Activated CD4-positive, CD25-positive, alpha-beta regulatory T cell treated with anti-CD3 and anti-CD28 coated beads, Interleukin-2, amount 50 U/mL, for 72 hours (primary cell): ENCODE data around the gene C18orf63.
"Not testable (repeated sequence)": the region's sequence is repeated elsewhere in the genome, so short reads cannot be mapped to it uniquely, and the experiment has no call there.

ENCODE experiments used
- DNase-seq: peaks from one replicate; pipeline ENCODE4 v3.0.0; 2021

C18orf63 gene

DNA sequence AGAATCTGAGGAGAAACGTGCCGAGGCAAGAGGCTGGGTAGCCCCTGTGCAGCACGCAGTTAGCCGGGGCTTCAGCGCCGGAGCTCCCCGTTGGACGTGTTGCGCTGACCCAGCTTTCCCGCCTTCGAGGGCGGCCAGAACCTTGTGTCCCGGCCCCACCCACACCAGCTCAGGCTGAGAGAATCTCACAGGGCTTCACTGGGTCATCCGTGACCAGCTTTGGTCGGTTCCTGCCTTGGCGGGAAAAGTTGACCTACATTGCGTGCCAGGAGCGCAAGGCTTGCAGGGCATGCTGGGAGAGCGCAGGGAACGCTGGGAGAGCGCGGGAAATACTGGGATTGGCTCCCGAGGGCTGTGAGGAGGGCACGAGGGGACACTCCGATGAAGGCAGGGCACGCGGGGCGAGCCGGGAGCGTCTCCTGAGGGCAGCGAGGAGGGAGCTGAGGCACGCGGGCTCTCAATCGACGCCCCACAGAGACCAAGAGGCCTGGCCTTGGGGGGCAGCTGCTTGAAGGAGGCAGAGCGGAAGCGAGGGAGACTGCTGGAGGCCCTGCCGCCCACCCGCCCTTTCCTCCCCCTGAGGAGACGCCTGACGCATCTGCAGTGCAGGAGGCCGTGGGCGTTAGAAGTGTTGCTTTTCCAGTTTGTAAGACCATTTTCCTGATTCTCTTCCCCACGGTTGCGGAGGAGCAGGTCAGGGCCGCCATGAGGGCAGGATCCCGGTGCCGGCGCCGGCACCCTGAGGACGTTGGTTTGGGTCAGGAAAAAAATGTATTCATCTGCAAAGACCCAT is at the start of gene C18orf63:
Gene C18orf63, plus strand, starts transcription at position 376 of the 793 bp plus-strand sequence. CDS start 2,027 bp downstream, outside the sequence.
- DNase-seq, result no peak

DNA sequence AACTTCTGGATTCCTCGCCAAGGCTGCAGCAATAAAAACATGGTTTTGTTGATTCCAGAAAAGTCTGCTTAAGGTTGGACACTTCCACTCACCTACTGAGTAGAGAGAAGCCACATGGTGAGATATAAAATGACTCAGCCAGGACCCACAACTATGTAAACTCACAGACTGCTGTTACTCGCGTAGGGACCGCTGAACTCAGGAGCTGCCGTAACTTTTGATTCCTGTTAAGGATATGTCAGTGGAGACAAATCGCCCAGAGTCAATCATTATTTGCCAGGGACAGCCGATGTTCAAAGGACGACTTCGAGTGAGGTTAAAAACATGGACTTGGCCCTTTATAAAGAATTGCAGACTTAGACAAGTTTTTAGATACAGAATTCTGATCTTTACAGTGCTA is 49.5 kb upstream of the C18orf63 start:
- DNase-seq, result no peak

DNA sequence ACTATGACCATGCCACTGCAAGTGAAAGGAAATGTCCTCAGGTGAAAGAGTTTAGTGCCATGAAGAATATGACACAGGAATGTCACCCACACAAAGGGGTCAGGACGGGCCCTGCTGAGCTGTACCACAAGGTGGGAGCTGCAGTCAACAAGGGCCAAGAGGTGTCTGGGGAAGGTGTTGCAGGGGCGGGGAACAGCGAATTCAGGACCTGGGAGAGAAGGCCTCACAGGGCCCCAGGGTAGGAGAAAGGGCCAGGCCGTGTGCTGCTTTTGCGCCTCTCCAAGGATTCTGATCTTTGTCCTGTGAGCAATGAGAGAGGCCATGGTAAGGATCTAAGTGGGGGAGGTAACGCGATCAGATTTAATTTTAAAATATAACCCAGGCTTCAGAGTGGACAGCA is 47.5 kb upstream of the C18orf63 start:
- DNase-seq, result no peak

DNA sequence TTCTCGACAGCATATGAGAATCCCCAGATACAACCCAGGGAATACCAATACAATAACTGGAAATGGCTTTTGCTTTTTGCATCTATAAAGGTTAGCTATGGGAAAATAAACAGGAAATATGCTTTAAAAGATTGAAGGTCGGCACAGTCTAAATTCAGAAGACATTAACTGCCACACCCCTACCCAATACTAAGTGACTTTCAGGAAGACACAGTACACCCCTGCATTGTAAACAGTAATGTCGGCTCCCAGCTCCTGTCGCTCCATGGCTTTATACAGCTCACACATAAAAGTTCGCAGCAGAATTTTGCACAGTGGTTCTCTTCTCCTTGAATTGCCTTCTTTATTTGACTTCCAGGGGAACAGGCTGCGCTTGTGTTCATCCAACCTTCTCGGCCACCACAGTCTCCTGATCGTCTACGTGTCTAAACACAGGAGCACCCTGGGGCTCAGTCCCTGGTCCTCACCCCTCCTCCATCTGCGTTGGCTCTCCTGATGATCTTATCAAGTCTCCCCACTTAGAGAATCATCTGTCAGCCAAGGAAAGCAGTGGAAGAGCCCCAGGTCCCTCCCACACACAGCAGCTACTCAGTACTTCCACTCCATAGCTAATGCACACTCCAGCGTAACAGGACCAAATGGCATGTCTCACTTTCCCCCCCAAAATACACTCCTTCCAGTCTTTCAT is 46.6 kb upstream of the C18orf63 start:
- DNase-seq, result no peak

DNA sequence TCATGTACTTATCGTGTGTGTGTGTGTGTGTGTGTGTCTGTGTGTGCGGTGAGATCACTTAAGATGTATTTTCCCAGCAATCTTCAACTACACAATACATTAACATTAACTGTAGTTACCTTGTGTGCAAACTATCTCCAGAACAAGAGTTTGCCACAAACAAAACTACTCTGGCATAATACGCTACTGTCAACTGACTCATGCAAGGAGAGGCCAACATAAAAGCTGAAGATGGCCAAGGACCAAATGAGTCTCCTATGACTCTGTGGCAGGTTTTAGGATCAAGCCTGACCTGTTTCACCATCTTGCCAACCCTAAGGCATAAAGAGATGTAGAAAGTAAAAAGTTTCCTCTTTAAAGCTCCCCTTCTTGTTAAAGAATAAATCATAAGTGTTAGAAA is 44.0 kb upstream of the C18orf63 start:
- no peak for DNase-seq

DNA sequence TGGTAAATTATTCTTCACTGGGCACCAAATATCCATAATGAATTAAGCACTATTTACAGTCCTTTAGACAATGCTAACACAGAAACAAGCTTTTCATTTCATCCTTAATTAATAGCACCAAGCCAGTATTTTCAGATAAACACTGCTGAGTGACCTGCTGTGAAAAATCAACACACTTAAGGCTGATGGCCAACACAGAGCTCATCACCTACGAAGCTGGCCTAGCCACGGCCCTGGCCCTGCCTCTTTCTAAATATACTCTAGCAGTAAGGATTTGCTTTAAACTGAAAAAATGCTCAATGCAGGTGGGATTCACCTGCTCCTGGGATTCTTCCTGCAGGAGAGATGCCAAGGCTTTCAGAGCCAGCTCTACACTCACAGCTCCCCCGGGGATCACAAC is 42.2 kb upstream of the C18orf63 start:
- DNase-seq, result no peak

DNA sequence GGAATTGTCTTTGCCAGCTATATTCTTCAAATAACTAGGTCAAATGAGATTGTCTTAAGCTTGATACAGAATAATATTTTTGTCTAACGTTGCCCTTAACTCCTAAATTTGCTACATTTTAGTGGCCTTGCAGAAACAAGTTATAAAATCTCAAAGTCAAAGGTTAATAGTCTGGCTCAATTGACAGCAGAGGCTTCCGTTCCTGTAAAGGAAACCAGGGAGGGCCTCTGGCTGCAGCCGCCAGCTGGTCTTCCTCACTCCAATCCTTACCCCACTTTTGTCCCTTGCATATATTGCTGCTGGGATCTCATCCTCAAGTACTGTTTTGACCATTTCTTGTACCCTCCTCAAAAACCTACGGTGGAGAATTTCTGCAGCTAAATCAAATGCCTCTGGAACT is 40.9 kb upstream of the C18orf63 start:
- DNase-seq, result no peak

DNA sequence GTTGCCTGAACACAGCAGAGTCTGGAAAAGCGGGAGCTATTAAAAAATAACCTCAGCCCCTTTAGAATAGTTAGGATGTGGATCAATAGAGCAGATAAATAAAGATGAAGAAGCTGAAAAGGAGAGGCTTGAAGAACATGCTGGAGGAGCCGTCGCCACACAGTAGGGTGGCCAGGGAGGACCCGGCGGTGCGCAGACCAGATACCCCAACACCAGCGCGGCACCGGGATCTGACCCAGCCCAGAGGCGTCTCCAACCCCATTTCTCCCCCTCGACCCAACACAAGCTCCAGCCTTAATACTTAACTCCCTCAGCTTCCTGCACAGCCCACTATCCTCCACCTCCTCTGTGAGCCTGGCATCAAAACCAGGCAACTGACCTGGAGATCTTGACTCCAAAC is 39.9 kb upstream of the C18orf63 start:
- DNase-seq, result no peak

DNA sequence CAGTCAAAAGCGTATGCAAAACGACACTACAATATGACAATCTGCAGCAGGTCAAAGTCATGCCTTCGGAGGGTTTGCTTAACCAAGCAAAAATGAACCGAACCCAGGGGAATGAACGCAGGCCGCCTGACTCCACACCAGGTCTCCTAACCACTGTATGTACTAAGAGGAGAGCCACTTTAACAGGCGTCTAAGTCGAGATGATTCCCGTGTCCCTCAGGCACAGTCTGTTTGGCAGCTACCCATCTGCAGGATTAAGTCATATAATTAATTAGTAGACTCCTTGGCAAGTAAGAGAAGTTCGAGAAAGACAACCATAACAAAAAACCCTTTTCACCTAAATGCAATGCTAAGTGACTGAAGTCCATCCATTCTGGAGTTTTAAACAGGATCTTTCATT is 39.0 kb upstream of the C18orf63 start:
- no peak for DNase-seq

DNA sequence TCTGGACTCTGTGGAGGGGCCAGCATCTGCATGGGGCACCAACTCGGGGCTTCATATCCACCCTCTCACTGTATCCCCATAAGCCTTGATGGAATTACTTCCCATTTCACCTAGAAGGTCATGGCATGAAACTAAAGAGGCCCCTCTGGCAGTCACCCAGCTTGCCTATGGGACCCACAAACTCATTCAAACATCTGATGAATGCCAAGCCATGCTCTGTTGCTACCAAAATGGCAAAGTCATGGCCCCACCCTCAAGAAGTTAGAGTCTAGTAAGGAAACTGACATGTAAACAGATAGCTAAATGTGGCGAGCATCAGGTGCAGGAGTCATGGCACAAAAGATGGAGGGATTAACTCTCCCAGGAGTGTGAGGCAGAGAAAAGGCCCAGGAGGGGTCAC is 38.3 kb upstream of the C18orf63 start:
- no peak for DNase-seq

DNA sequence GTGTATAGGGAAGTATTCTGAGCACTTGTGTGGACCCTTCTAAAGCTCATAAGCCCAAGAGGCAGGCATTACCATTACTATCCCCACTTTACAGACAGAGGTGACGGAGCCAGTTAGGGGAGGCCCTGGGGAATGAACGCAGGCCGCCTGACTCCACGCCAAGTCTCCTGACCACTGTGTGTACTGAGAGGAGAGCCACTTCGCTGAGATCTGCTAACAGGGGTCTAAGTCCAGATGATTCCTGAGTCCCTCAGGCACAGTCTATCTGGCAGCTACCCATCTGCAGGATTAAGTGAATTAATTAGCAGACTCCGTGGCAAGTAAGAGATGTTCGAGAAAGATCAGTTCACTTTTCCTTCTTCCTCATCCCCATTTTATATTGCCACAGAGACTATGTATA is 37.6 kb upstream of the C18orf63 start:
- DNase-seq, result no peak

DNA sequence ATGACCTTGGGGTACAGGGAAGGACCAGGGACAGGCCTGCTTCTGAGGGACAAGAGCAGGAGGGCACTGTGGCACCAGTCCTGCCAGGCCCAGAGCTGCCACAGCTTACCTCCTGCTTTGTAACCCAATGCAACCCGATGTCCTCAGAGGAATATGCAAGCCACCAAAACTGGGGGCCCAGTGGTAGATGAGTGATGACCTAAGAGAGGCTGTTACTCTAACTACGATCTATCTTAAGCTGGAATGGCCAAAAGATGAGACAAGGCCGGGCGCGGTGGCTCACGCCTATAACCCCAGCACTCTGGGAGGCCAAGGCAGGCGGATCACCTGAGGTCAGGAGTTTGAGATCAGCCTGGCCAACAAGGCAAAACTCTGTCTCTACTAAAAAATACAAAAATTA is 36.7 kb upstream of the C18orf63 start:
- no peak for DNase-seq

DNA sequence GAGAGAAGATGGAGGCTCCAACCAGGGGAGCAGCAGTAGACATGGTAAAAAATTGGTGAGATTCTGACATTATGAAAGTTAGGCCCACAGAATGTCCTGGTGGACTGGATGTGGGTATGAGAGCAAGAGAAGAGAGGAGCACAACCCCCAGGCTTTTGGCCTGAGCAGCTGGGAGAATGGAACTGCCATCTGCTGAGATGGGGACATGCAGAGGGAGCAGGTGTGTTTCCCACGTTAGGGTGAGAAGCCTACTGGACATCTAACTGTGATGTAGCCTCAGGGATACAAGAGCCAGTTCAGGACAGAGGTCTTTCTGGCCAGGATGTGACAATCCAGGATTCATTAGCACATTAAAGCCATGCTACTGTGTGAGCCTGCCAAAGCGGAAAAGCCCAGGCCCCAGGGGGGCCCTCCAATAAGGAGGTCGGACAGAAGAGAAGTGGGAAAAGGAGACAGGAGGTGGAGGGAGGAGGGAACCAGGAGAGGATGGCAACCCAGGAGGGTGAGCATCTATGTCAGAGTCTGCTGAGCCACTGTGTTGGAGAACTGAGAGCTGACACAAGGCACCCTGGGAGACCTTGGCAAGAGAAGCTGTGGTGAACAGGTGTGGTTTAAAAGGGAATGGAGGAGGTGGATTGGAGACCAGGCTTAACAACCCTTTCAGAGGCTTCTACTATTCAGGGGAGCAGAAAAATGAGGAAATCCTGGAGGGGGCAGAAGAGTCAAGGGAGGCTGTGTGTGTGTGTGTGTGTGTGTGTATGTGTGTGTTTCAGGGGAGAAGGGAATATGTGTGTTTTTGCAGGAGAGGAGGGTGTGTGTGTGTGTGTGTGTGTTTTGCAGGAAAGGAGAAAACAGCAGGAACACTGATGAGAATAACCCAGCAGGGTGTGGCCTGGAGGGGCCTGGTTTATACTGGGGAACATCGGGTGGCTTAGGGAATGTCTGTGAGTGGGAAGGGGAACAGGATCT is 34.3 kb upstream of the C18orf63 start:
- DNase-seq, result no peak

DNA sequence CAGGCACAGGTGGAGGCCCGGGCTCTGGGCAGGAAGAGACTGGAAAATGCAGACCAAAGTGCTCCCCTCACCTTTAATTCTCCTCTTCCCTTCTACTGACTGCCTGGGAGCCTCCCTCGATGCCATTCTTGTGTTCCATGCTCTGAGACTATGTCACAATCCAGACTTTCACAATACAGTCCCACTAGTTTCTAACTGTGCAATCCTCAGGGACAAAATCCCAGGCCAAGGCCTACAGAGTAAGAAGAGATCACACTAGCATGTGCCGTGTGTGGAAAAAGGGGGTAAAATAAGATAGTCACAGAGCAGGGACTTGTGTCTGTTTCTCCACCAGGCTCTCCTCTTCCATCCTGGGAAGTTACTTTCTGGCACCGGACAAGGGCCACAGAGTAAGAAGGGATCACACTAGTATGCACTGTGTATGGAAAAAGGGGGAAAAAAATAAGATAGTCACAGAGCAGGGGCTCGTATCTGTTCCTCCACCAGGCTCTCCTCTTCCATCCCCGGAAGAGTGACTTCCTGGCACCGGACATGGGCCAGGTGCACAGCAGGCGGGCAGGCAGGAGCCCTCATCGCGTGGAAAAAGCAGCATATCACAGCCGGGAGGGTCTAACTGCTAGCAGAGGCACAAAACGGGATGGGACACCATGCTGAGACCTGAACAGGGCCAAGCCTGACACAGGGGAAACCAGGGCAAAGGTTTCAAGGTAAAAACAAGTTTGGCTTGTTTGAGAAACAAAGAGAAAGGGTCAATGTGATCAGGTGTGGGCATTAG is 33.5 kb upstream of the C18orf63 start:
- DNase-seq, result no peak

DNA sequence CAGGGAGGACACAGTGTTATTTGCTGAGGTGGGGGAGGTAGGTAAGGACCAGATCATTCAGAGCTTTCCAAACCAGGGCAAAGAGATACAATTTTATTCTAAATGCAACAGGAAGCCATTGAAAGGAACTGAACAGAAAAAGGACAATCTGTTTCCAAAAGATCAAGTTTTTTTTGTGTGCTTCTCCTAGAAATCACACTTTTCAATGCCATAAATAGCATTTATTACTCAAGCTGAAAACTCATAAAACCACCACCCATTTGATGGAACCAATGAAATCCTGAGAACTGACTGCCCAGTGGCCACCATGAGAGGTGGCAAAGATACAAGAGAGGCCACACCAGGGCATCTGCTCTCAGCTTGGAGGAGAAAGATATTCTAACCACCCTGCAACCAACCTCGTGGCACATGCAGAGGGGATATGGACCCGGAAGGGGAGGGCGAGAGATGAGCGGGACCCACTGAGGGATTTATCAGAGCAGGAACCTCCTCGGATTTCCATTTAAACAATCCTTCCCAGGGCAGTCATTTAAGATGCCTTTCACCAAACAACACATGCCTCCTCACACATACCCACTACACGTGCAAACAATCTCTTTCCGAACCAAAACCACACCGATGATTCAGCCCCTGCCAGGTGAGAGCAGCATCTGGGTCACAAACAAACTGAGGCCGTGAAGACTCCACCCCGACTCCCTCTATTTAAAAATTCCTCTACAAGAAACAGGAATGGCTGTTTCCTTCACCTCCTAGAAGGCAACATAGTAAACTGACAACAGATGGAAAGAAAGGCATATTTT is 32.7 kb upstream of the C18orf63 start:
- no peak for DNase-seq

DNA sequence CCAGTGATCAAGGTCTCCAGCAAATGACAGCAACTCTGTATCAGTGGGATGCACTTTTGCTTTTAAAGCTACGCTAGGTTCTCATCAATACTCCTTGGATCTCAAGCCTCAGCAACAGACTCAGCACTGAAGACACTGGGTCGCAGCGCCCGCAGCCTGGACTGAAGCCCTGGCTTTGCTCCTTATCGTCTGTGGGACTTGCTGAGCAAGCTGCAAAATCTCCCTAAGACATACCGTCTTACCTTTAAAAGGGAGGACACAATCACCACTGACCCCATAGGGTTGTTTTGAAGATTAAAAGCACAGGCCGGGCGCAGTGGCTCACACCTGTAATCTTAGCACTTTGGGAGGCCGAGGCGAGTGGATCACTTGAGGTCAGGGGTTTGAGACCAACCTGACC is 32.0 kb upstream of the C18orf63 start:
- no peak for DNase-seq

DNA sequence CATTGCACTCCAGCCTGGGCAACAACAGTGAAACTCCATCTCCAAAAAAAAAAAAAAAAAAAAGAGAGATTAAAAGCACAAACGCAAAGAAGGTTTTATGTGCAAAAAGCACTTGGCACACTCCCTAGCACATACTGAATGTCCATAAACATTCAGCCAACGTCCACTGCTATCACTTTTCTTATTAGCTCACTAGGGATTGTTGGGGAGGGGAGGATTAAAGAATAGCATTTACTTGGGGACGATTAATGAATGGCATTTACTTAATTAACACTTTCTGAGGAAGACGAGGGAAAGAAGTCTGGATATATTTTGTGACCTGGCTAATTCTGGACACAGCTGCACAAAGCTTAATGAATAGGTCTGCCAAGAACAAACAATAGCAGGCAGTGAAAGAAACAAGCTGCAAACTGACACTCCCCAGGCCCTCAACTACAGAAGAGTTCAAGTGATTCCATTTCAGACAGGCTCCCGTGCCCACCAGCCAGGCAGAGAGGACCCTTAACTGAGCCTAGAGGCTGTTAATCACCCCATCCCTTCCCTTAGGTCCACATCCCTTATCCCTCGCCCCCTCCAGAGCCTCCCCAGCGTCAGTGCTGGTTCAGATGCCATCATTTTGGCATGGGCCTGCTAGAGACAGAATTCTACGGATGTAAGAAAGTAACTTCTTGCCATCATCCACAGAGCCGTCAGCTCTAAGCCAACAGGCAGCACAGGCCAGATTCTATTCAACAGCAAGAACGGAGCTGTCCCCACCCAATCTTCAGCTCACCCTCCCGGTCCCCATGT is 31.3 kb upstream of the C18orf63 start:
- no peak for DNase-seq

DNA sequence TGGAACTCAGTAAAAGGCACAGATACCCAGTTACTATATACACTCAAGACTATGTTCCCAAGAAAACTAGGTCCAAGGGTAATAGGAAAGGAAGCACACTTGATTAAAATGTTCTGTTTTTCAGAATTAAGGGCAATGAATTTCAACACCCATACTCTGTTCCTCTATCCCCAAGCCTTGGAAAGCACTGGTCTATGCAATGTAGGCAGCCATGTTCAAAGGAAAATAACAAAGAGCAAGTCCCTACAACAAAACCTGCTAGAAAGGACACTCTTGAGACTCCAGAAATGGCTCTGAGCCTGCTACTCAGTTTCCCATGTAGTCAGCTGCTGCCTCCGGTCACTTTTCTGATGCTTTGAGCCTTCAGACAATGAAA is 30.7 kb upstream of the C18orf63 start:
- DNase-seq, result no peak

DNA sequence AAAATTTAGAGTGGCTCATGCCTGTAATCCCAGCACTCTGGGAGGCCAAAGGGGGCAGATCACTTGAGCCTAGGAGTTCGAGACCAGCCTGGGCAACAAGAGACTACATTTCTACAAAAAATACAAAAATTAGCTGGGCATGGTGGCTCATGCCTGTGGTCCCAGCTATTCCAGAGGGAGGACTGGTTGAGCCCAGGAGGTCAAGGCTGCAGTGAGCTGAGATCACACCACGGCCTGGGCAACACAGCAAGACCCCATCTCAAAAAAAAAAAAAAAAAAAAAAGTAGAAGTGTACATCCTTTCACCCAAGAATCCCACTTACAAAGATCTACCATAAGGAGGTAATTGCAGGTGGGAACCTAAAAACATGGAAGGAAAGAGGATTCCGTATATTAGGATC is 30.1 kb upstream of the C18orf63 start:
- DNase-seq, result not testable (repeated sequence)

DNA sequence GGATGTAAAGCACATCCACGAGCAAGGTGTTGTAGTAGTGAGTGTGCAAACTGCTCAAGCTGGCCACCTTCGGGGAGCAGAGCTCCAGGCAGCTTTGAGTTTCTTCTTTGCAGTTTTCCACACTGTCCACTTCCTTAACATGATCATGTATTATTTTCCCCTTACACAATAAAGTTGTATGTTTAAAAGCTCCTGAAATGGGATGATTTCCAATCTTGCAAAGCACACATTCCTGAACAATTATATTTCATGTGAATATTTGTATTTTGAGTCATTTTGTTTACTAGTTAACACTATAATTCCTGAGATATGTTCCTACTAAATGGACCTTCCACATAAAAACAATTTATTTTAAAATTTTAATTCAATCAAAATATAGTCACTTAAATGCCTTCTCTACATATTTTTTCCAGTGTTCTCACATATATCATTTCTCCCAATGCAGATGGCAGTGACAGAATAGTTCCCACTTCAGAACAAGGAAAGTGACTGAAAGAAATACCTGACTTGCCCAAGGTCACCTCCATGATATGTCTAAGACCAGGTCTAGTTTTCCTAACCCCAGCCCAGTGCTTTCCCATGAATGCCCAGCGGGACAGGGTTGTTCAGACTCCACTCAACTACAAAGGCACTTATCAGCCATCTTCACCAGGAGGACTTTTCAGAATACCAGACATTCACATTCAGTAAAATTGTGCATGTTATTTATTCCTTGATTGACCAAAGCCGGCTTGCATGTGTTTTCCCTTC is 29.4 kb upstream of the C18orf63 start:
- no peak for DNase-seq
